Adrenal gland (tissue), 5 donors: ENCODE data around the gene LARGE1.

Experiments used
- CTCF ChIP-seq, 6 experiments: fragments of 450-650 bp in 4 of 6; fragments of 200-600 bp in 2 of 6; sonication (generic) in 1 of 6; IDR thresholded peaks; 1 replicate in 5 of 6; 2 replicates in 1 of 6; pipeline versions ENCODE4 v1.5.1 to v1.8.0; 2016 to 2021; ENCODE audit warnings: antibody characterized with exemption in 6 of 6, mild to moderate bottlenecking in 2 of 6, moderate library complexity in 1 of 6
- POLR2A ChIP-seq, 2 donors: fragments of 450-650 bp; IDR thresholded peaks; one replicate each; pipeline ENCODE4 v1.6.1; 2017; ENCODE audit warnings: antibody characterized with exemption in 2 of 2, mild to moderate bottlenecking in 2 of 2, moderate library complexity in 1 of 2
- donor health status: DM: no; HTN: no; CAD: no.

GRCh38 chr22:33869946-33870345, 50.3 kb downstream of the LARGE1 start:
- TF ChIP-seq CTCF (IDR thresholded peaks at IDR 0.05) (no peak), POLR2A (IDR thresholded peaks at IDR 0.05) (no peak)
